Retinal pigment epithelial cell (primary cell): ENCODE measurements around the gene TCN1.

Experiments
- DNase-seq: peaks from one replicate; pipeline ENCODE4 v3.0.0-alpha.2; 2010; ENCODE audit warnings: low read depth
- H3K4me3 ChIP-seq: 2 replicates; pipeline ENCODE4 v1.5.1; 2011; ENCODE audit warnings: mild to moderate bottlenecking, low read length, control low read depth, moderate library complexity
- TF ChIP-seq, protein P1 (sequence below): conservative IDR thresholded peaks from 2 replicates; pipeline ENCODE4 v1.5.1; 2011; ENCODE audit warnings: low read depth, low read length, control low read depth, inconsistent platforms

The TCN1 gene

DNA sequence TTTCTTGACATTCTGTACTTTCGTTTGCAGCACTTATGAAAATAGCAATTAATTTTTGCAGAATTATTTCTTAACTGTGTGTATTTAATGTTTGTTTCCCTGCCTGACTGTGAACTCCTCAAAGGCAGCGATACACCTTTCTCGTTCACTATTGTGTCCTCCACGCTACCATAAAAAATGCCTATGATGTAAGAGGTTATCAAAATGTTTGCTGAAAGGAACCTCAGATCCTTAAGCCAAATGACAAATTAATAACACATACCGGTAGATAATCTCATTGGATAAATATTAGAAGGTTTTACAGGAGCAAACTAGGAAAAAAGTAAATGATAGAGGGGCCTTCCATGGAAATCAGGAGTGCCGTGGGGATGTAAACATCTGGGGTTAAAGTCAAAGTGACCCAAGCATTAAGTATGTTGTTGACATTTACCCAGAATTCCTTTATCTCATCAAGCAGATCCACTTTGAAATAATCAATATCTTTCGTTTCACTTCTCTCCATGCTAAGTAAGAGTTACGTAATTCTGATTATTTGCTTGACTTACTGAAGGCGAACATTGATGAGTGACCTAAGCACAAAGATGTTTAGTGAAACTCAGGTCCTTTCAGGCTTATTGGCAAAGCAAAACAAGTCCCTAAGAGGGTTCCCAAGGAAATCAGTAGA lies 9.7 kb upstream of the TCN1 start:
- no peak for DNase-seq

DNA sequence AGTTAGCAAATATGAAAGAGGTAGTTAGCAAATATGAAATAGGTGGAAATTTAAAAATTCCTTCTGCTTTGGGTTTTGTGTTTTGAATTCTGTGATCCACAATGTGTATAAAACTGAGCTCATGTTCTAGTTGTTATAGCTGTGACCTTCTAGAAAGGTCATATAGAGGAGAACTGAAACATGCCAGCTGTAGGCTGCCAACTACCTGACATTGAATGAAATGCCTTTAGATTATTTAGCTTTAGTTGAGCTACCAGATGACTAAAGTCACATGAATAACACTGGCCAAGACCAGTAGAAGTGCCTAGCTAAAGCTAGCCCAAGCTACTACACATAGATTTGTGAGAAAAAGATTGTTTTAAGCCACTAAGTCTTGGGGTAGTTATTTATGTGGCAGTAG lies 5.8 kb upstream of the TCN1 start:
- no peak overlapping the region for H3K4me3 ChIP-seq
- DNase-seq: no peak
- TF ChIP-seq, protein P1, sequence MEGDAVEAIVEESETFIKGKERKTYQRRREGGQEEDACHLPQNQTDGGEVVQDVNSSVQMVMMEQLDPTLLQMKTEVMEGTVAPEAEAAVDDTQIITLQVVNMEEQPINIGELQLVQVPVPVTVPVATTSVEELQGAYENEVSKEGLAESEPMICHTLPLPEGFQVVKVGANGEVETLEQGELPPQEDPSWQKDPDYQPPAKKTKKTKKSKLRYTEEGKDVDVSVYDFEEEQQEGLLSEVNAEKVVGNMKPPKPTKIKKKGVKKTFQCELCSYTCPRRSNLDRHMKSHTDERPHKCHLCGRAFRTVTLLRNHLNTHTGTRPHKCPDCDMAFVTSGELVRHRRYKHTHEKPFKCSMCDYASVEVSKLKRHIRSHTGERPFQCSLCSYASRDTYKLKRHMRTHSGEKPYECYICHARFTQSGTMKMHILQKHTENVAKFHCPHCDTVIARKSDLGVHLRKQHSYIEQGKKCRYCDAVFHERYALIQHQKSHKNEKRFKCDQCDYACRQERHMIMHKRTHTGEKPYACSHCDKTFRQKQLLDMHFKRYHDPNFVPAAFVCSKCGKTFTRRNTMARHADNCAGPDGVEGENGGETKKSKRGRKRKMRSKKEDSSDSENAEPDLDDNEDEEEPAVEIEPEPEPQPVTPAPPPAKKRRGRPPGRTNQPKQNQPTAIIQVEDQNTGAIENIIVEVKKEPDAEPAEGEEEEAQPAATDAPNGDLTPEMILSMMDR: no peak

More for the DNA sequence above, 9.7 kb upstream of the TCN1 start:
- TF ChIP-seq, protein P1: no peak
- H3K4me3 ChIP-seq: no peak overlapping the region

DNA sequence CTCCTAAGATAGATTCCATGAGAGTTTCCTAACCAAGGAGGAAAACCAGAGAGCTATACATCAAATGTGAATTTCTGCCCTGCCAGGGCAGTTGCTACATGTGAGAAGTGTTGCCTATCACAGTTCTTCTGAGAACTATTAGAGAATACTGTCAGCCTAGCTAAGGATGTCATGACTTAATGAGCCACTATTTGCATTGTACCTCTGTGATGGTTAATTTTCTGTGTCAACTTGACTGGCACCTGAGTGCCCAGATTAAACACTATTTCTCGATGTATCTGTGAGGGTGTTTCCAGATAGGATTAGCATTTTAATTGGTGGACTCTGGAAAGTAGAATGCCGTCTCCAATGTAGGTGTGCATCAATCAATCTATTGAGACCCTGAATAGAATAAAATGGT lies 1.7 kb upstream of the TCN1 start:
- DNase-seq: no peak
- TF ChIP-seq, protein P1: no peak
- no peak overlapping the region for H3K4me3 ChIP-seq

DNA sequence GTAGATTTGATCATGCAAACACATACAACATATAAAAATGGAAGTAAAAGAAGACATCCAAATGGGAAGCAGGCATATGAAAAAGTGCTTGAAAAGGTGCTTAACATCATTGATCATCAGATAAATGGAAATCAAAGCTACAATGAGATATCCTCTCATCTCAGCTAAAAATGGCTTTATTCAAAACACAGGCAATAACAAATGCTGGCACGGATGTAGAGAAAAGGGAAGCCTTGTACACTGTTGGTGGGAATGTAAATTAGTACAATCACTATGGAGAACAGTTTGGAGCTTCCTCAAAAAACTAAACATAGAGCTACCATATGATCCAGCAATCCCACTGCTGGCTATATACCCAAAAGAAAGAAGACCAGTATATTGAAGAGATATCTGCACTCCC lies 549 bp upstream of the TCN1 start:
- DNase-seq: no peak
- no peak overlapping the region for H3K4me3 ChIP-seq
- TF ChIP-seq, protein P1: no peak

DNA sequence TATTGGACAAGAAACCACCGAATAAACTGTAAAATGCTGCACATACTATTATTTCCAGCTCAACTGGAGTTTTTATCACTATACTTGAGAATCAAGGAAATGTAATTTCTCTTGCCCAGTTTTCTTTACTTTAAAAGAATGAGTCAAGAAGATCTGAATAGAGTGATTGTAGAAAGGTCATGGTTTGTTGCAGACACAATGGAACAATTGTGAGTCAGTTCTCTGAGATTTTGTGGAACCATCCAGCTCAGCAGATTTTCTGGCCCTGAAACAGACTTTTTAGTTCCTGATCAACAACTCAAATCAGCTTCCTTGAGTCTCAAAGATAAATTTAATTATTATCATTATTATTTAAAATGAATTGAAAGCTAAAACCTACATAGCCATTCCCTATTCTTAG lies 1.3 kb downstream of the TCN1 start:
- H3K4me3 ChIP-seq: no peak overlapping the region
- TF ChIP-seq, protein P1: no peak
- peak; percentile 62 for DNase-seq

DNA sequence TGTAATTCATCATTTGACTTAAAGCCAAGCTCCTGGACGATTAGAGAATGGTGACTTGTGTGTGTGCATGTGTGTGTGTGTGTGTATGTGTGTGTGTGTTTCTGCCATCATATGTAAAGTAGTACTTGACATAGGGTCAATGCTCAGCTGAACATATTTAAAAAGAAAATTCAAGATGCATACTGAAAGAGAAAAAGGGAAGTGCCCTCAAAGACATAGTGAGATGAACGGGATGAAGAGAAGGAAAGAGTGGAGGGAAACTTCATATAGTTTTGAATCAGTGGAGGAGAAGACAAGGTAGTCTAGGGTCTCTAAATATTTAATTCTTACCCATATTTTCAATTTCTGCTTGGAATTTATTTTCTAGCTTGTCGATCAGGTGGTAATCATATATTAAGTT lies 4.0 kb downstream of the TCN1 start:
- TF ChIP-seq, protein P1: no peak
- DNase-seq: no peak
- H3K4me3 ChIP-seq: no peak overlapping the region

DNA sequence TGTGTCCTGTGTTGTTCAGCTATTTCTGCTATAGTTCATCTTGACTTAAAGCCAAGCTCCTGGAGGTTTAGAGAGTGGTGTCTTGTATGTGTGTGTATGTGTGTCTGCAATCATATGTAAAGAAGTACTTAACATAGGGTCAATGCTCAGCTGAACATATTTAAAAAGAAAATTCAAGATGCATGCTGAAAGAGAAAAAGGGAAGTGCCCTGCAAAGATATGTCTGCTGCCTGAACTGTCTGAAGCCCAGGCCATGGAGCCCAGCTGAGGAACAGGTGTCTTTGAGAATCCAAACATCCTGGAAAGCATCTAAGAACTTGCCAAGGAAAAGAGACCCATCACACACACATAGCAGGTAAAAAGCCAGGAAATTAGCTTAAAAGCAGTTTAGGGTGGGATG lies 6.6 kb downstream of the TCN1 start:
- H3K4me3 ChIP-seq: no peak overlapping the region
- no peak for DNase-seq
- TF ChIP-seq, protein P1: no peak
